Stomach smooth muscle (tissue), 2 donors: ENCODE results near the gene RASL10B.
A peak's percentile ranks its signal among the peaks of the same experiment; 100 is the strongest.
"Not testable (repeated sequence)": the region's sequence is repeated elsewhere in the genome, so short reads cannot be mapped to it uniquely, and the experiment has no call there.

Source experiments
- H3K27ac ChIP-seq: one replicate; pipeline ENCODE4 v1.7.0; 2013; ENCODE audit warnings: mild to moderate bottlenecking, low read length, inconsistent platforms
- H3K27me3 ChIP-seq, 2 donors: one replicate each; pipeline ENCODE4 v1.7.0; 2013; ENCODE audit warnings: low read length in 2 of 2; ENCODE audit not compliant: insufficient read depth in 2 of 2, control insufficient read depth in 1 of 2
- H3K36me3 ChIP-seq, 2 donors: one replicate each; pipeline ENCODE4 v1.7.0; 2013; ENCODE audit warnings: low read length in 2 of 2; ENCODE audit not compliant: control insufficient read depth in 2 of 2, insufficient read depth in 2 of 2
- H3K4me1 ChIP-seq: one replicate; pipeline ENCODE4 v1.7.0; 2013; ENCODE audit warnings: low read length; ENCODE audit not compliant: control insufficient read depth, insufficient read depth
- H3K4me3 ChIP-seq, 2 donors: one replicate each; pipeline ENCODE4 v1.7.0; 2013; ENCODE audit warnings: low read length in 2 of 2
- H3K9ac ChIP-seq, 2 donors: one replicate each; pipeline ENCODE4 v1.7.0; 2013; ENCODE audit warnings: low read length in 2 of 2, mild to moderate bottlenecking in 1 of 2
- H3K9me3 ChIP-seq, 2 donors: one replicate each; pipeline ENCODE4 v1.7.0; 2013; ENCODE audit warnings: low read length in 2 of 2; ENCODE audit not compliant: control insufficient read depth in 2 of 2
- donor health status: healthy.
- donor health status: Pancreatic carcinoma.

RASL10B gene

GRCh38 chr17:35703308-35703707 is 28.1 kb upstream of the RASL10B start:
- H3K27ac ChIP-seq, H3K9me3 ChIP-seq, H3K9ac ChIP-seq, H3K4me3 ChIP-seq, H3K36me3 ChIP-seq, H3K27me3 ChIP-seq, H3K4me1 ChIP-seq: not testable (repeated sequence)

- Histone ChIP-seq H3K9me3 (no peaks in the 10 kb centered on the region), H3K4me3 (no peak overlapping the region), H3K4me1 (no peaks in the 10 kb centered on the region), H3K27me3 (no peaks in the 10 kb centered on the region), H3K9ac (no peak overlapping the region), H3K27ac (no peak overlapping the region), H3K36me3 (peaks cover 4 to 6% of the 10 kb centered on the region in 2 donors)
These were observed 26.2 kb upstream of the RASL10B start for GRCh38 chr17:35705230-35705629.

DNA sequence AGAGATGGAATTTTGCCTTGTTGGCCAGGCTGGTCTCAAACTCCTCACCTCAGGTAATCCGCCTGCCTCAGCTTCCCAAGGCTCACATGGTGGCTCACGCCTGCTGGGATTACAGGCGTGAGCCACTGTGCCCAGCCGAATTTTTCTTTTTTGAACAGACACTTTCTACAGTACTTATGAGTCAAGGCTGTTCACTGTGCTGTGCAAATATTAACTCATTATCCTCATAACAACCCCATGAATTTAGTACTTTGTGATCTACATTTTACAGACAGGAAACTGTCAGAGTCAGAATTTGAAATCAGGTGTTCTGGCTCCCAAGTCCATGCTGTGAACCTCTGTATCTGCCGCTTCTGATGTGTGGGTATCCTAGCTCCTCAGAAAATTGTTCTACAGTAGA is 25.7 kb upstream of the RASL10B start:
- no peak overlapping the region for H3K27ac ChIP-seq
- no peaks in the 10 kb centered on the region for H3K27me3 ChIP-seq
- no peak overlapping the region for H3K9ac ChIP-seq
- H3K4me1 ChIP-seq, result no peaks in the 10 kb centered on the region
- no peaks in the 10 kb centered on the region for H3K9me3 ChIP-seq
- H3K36me3 ChIP-seq, result peaks cover 6 to 7% of the 10 kb centered on the region in 2 donors
- H3K4me3 ChIP-seq, result no peak overlapping the region

GRCh38 chr17:35708149-35708548 is 23.3 kb upstream of the RASL10B start:
- Histone ChIP-seq H3K9ac (peak overlapping the region in 1 of 2 donors; percentile 28), H3K27ac (no peak overlapping the region)

GRCh38 chr17:35708951-35709350 is 22.5 kb upstream of the RASL10B start:
- Histone ChIP-seq H3K36me3 (peaks cover 11 to 15% of the 10 kb centered on the region in 2 donors), H3K4me3 (no peak overlapping the region), H3K27me3 (no peaks in the 10 kb centered on the region), H3K4me1 (peaks cover 7% of the 10 kb centered on the region), H3K27ac (no peak overlapping the region), H3K9ac (no peak overlapping the region), H3K9me3 (no peaks in the 10 kb centered on the region)

More at GRCh38 chr17:35708149-35708548, 23.3 kb upstream of the RASL10B start:
- peaks cover 11 to 15% of the 10 kb centered on the region in 2 donors for H3K36me3 ChIP-seq
- H3K4me1 ChIP-seq, result peaks cover 3% of the 10 kb centered on the region
- H3K4me3 ChIP-seq, result no peak overlapping the region
- no peaks in the 10 kb centered on the region for H3K27me3 ChIP-seq
- no peaks in the 10 kb centered on the region for H3K9me3 ChIP-seq

GRCh38 chr17:35709874-35710273 is 21.6 kb upstream of the RASL10B start:
- no peaks in the 10 kb centered on the region for H3K27me3 ChIP-seq
- no peaks in the 10 kb centered on the region for H3K9me3 ChIP-seq
- peaks cover 7% of the 10 kb centered on the region for H3K4me1 ChIP-seq
- H3K27ac ChIP-seq, result no peak overlapping the region
- no peak overlapping the region for H3K4me3 ChIP-seq
- peaks cover 12 to 15% of the 10 kb centered on the region in 2 donors for H3K36me3 ChIP-seq
- H3K9ac ChIP-seq, result no peak overlapping the region

DNA sequence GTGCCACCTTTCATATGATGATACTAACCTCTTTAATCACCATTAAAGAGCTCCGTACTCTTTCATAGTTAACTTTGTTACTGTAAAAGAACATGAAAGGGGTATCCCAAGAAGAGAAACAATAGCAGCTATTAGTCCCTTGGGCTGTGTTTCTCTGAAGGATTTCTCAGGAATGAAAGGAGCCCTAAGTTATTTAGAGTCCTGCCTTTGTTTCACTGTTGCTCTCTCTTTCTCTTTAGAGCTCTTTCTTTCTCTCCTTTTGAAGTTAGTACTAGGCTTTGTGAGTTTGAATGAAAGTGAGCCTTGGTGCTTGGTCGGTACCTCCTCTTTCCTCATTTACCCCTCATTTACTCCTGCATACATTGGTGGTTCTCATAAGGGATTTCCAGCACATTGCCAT is 20.5 kb upstream of the RASL10B start:
- Histone ChIP-seq H3K27ac (no peak overlapping the region), H3K4me3 (no peak overlapping the region), H3K9me3 (no peaks in the 10 kb centered on the region), H3K4me1 (peaks cover 7% of the 10 kb centered on the region), H3K36me3 (peaks cover 14 to 15% of the 10 kb centered on the region in 2 donors), H3K9ac (no peak overlapping the region), H3K27me3 (no peaks in the 10 kb centered on the region)

GRCh38 chr17:35713069-35713728 is 18.2 kb upstream of the RASL10B start:
- peaks cover 15 to 24% of the 10 kb centered on the region in 2 donors for H3K36me3 ChIP-seq
- H3K27me3 ChIP-seq, result no peaks in the 10 kb centered on the region
- H3K27ac ChIP-seq, result no peak overlapping the region
- no peak overlapping the region for H3K9ac ChIP-seq
- no peaks in the 10 kb centered on the region for H3K9me3 ChIP-seq
- H3K4me3 ChIP-seq, result no peak overlapping the region
- peaks cover 16% of the 10 kb centered on the region for H3K4me1 ChIP-seq

DNA sequence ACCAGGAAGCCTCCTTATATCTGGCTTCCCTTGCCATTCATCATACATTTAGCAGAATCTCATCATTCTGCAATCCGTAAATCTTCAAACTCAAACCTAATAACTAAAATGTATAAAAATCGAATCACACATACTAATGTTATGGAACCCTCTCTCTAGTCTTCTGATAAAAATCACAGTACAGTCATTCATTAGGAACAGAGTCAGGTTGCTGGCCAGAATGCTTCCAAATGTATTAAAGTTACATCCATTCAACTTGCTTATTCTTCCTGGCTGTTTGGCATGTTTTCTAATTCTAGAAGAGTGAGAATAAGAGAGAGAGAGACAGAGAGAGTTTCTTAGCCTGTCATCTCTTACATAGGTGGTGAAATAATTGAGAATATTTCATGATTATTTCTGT is 16.5 kb upstream of the RASL10B start:
- no peak overlapping the region for H3K27ac ChIP-seq
- no peak overlapping the region for H3K4me3 ChIP-seq
- no peaks in the 10 kb centered on the region for H3K9me3 ChIP-seq
- H3K27me3 ChIP-seq, result no peaks in the 10 kb centered on the region
- H3K36me3 ChIP-seq, result peaks cover 9 to 22% of the 10 kb centered on the region in 2 donors
- H3K9ac ChIP-seq, result no peak overlapping the region
- H3K4me1 ChIP-seq, result peaks cover 16% of the 10 kb centered on the region

DNA sequence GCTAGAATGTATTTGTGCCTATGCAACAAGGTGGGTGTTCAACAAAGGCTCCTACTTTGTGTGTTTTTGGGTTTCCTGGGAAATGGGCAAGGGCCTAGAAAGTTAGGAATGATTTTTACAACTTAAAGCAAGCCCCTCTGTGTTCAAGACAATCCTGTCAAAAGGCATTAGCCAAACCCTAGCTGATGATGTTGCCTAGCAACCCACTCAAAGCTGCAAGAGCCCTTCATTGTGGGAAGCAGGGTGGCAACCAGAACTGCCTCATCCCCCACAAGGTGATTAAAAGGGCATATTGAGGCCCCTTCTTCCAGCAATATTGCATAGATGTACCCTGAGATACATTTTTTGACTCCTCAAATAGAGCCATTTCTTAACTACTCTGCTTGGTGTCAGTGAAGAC is 16.0 kb upstream of the RASL10B start:
- H3K4me1 ChIP-seq, result peaks cover 16% of the 10 kb centered on the region
- no peaks in the 10 kb centered on the region for H3K27me3 ChIP-seq
- no peak overlapping the region for H3K27ac ChIP-seq
- no peaks in the 10 kb centered on the region for H3K9me3 ChIP-seq
- H3K36me3 ChIP-seq, result peaks cover 8 to 18% of the 10 kb centered on the region in 2 donors
- H3K4me3 ChIP-seq, result no peak overlapping the region
- no peak overlapping the region for H3K9ac ChIP-seq

DNA sequence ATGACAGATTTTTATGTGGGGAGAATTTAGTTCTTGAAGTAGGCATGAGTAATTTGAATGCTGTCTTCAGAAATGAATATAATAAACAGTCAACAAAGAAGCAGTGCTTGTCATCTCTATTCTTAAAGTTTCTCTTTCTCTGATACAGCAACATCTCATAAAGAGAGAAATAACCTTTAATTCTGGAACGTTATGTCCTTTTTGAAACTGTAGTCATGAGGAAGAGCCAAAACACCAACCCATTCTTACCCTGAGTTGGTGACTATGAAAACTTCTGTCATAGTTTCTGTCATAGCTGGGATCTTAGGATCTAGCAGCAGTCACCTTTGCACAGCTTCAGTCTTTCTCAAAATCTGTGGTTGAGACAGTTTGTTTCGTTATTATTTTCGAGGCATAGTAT is 15.3 kb upstream of the RASL10B start:
- Histone ChIP-seq H3K27me3 (no peaks in the 10 kb centered on the region), H3K9ac (no peak overlapping the region), H3K4me3 (no peak overlapping the region), H3K4me1 (peaks cover 16% of the 10 kb centered on the region), H3K27ac (no peak overlapping the region), H3K36me3 (peaks cover 2 to 13% of the 10 kb centered on the region in 2 donors), H3K9me3 (no peaks in the 10 kb centered on the region)
